ENCODE data around the gene VWA2. TPM values are rescaled to one million over a fixed set of nuclear protein-coding genes. Genes with fewer than 3 reads are reported as not detected.

VWA2 gene
- total RNA-seq, 4 donors from 2014 or later = 0.64 to 3.3 TPM; not detected in 2

GRCh38 chr10:114215033-114215432 is 24.0 kb upstream of the VWA2 start:
- in situ Hi-C loops (cut with MboI; ENCODE audit: low pct_ligation_motif_present in 1 of 4, low pct_unique_long_range_greater_than_20kb in 1 of 4, low sequenced_read_pairs in 3 of 4) = no loop called here
- no peaks in the 10 kb centered on the region for H3K4me1 ChIP-seq
- no peaks in the 10 kb centered on the region for H3K36me3 ChIP-seq
- intact Hi-C loops (cut with DNase I; ENCODE audit: low total_unique reads) = no loop called here
- no peak for DNase-seq
- H3K4me3 ChIP-seq = no peak overlapping the region
- H3K9me3 ChIP-seq = no peaks in the 10 kb centered on the region
- TF ChIP-seq POLR2AphosphoS5 (IDR thresholded peaks at IDR 0.05) (no peak), EP300 (IDR thresholded peaks at IDR 0.05; ENCODE audit: low read depth) (no peak), CTCF (IDR thresholded peaks at IDR 0.05) (no peak), POLR2A (IDR thresholded peaks at IDR 0.05) (no peak)
- 83 to 93% methylated on average over 1 of the region's 1 CpG for WGBS, 2 donors (ENCODE audit: low coverage in 1 of 2)
- H3K27me3 ChIP-seq = peaks cover 18% of the 10 kb centered on the region
- H3K27ac ChIP-seq = no peak overlapping the region

DNA sequence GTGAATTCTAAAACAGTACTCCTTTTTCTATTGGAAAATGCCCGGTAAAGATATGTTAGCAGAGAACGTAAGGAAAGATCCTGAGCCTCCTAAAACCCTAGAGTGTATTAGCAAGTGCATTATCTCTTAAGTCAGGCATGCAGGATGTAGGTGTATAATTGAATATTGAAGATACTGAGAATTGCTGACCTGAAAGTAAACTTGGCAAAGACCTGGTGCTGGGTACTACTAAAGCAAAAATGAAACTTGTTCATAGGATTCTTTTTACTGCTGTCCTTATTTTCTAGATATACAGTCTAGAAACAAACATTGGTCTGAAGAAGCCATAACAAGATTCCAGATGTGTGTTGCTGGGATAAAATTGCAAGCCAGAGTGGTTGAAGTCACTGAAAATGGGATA is 18.8 kb upstream of the VWA2 start:
- intact Hi-C loops (cut with DNase I; ENCODE audit: low total_unique reads) (no loop called here), in situ Hi-C loops (cut with MboI; ENCODE audit: low pct_ligation_motif_present in 1 of 4, low pct_unique_long_range_greater_than_20kb in 1 of 4, low sequenced_read_pairs in 3 of 4) (no loop called here)
- Histone ChIP-seq H3K27me3 (peaks cover 37% of the 10 kb centered on the region), H3K36me3 (no peaks in the 10 kb centered on the region), H3K4me1 (no peaks in the 10 kb centered on the region), H3K4me3 (no peak overlapping the region), H3K27ac (no peak overlapping the region), H3K9me3 (no peaks in the 10 kb centered on the region)
- no peak for TF ChIP-seq POLR2AphosphoS5 (IDR thresholded peaks at IDR 0.05)
- TF ChIP-seq EP300 (IDR thresholded peaks at IDR 0.05; ENCODE audit: low read depth) = no peak
- TF ChIP-seq POLR2A (IDR thresholded peaks at IDR 0.05) = no peak
- TF ChIP-seq CTCF (IDR thresholded peaks at IDR 0.05) = no peak
- WGBS, 2 donors (ENCODE audit: low coverage in 1 of 2) = 90 to 100% methylated on average over 2 of the region's 2 CpGs
- no peak for DNase-seq

- no peak for DNase-seq
- 78 to 80% methylated on average over 4 of the region's 4 CpGs for WGBS, 2 donors (ENCODE audit: low coverage in 1 of 2)
- Histone ChIP-seq H3K27me3 (peaks cover 39% of the 10 kb centered on the region), H3K4me3 (no peak overlapping the region), H3K9me3 (no peaks in the 10 kb centered on the region), H3K36me3 (no peaks in the 10 kb centered on the region), H3K27ac (no peak overlapping the region), H3K4me1 (no peaks in the 10 kb centered on the region)
- in situ Hi-C loops (cut with MboI; ENCODE audit: low pct_ligation_motif_present in 1 of 4, low pct_unique_long_range_greater_than_20kb in 1 of 4, low sequenced_read_pairs in 3 of 4) = no loop called here
- intact Hi-C loops (cut with DNase I; ENCODE audit: low total_unique reads) = no loop called here
- no peak for TF ChIP-seq POLR2AphosphoS5 (IDR thresholded peaks at IDR 0.05)
- no peak for TF ChIP-seq EP300 (IDR thresholded peaks at IDR 0.05; ENCODE audit: low read depth)
- no peak for TF ChIP-seq CTCF (IDR thresholded peaks at IDR 0.05)
- no peak for TF ChIP-seq POLR2A (IDR thresholded peaks at IDR 0.05)
Observed at GRCh38 chr10:114221235-114221634, 17.8 kb upstream of the VWA2 start.

- DNase-seq = no peak
- no peak overlapping the region for H3K27ac ChIP-seq
- TF ChIP-seq CTCF (IDR thresholded peaks at IDR 0.05) (no peak), POLR2AphosphoS5 (IDR thresholded peaks at IDR 0.05) (no peak), EP300 (IDR thresholded peaks at IDR 0.05; ENCODE audit: low read depth) (no peak), POLR2A (IDR thresholded peaks at IDR 0.05) (no peak)
- in situ Hi-C loops (cut with MboI; ENCODE audit: low pct_ligation_motif_present in 1 of 4, low pct_unique_long_range_greater_than_20kb in 1 of 4, low sequenced_read_pairs in 3 of 4) = no loop called here
- intact Hi-C loops (cut with DNase I; ENCODE audit: low total_unique reads) = no loop called here
- peaks cover 48% of the 10 kb centered on the region for H3K27me3 ChIP-seq
- H3K9me3 ChIP-seq = no peaks in the 10 kb centered on the region
- no peaks in the 10 kb centered on the region for H3K36me3 ChIP-seq
- 90% methylated on average over 4 of the region's 4 CpGs; no CpG with 5 or more reads in 1 of the 2 donors for whole genome bisulfite sequencing, 2 donors (ENCODE audit: low coverage in 1 of 2)
- no peaks in the 10 kb centered on the region for H3K4me1 ChIP-seq
- no peak overlapping the region for H3K4me3 ChIP-seq
Observed at GRCh38 chr10:114223066-114223465, 16.0 kb upstream of the VWA2 start.

Data from transverse colon (tissue), 4 donors.